Measurements from ENCODE around the gene HS6ST1. TPM values are rescaled to one million over a fixed set of nuclear protein-coding genes. Genes with fewer than 3 reads are reported as not detected.

HS6ST1 gene
- total RNA-seq, 2 donors from 2014 or later, result 21.8 to 32.4 TPM

DNA sequence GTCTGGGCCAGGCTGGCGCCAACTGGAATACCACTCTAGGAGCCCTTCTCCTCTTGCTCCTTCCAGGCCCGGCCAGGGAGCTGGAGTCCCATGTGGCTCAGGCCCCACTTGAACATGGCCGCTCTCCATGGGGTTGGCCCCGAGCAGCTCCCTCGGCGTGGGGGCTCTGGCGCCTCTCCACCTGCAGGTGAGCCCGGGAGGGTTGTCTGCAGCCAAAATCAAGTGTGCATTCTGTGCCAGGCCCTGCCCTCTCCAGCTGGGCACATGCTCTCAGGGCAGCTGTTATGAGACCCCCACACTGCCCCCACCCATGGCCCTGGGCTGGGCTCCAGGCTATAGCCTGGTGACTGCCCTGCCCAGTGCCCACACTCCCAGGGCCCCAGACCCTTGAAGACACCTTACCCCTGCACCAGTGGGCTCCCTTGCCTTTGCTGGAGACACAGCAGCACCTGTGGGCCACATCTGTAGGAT, 45.8 kb upstream of the HS6ST1 start:
- DNase-seq (ENCODE audit: low spot score) (no peak), ATAC-seq (ENCODE audit: insufficient number of reproducible peaks, low FRiP score, low read depth) (no peak)
- peaks cover 9 to 23% of the 10 kb centered on the region in 2 donors for H3K4me1 ChIP-seq (ENCODE audit: control insufficient read depth in 1 of 2, low read depth in 2 of 2)
- no peaks in the 10 kb centered on the region for H3K36me3 ChIP-seq
- no peak overlapping the region for H3K4me3 ChIP-seq
- TF ChIP-seq CTCF (IDR thresholded peaks at IDR 0.05), result no peak
- H3K27me3 ChIP-seq (replicated peaks; ENCODE audit: insufficient read depth), result no peaks in the 10 kb centered on the region
- H3K9me3 ChIP-seq, result no peaks in the 10 kb centered on the region
- H3K27ac ChIP-seq, result no peak overlapping the region

GRCh38 chr2:128363934-128364361, 45.3 kb upstream of the HS6ST1 start:
- TF ChIP-seq CTCF (IDR thresholded peaks at IDR 0.05), result no peak
- no peak for ATAC-seq (ENCODE audit: insufficient number of reproducible peaks, low FRiP score, low read depth)
- peaks cover 9 to 20% of the 10 kb centered on the region in 2 donors for H3K4me1 ChIP-seq (ENCODE audit: control insufficient read depth in 1 of 2, low read depth in 2 of 2)
- H3K4me3 ChIP-seq, result no peak overlapping the region
- no peak for DNase-seq (ENCODE audit: low spot score)
- no peak overlapping the region for H3K27ac ChIP-seq
- H3K36me3 ChIP-seq, result no peaks in the 10 kb centered on the region
- no peaks in the 10 kb centered on the region for H3K9me3 ChIP-seq
- H3K27me3 ChIP-seq (replicated peaks; ENCODE audit: insufficient read depth), result no peaks in the 10 kb centered on the region

GRCh38 chr2:128362889-128363228, 44.2 kb upstream of the HS6ST1 start:
- H3K36me3 ChIP-seq, result no peaks in the 10 kb centered on the region
- H3K27me3 ChIP-seq (replicated peaks; ENCODE audit: insufficient read depth), result no peaks in the 10 kb centered on the region
- peaks cover 9 to 20% of the 10 kb centered on the region in 2 donors for H3K4me1 ChIP-seq (ENCODE audit: control insufficient read depth in 1 of 2, low read depth in 2 of 2)
- ATAC-seq (ENCODE audit: insufficient number of reproducible peaks, low FRiP score, low read depth) (peak; percentile 46), DNase-seq (ENCODE audit: low spot score) (peak; percentile 21)
- no peaks in the 10 kb centered on the region for H3K9me3 ChIP-seq
- TF ChIP-seq CTCF (IDR thresholded peaks at IDR 0.05), result no peak
- H3K27ac ChIP-seq, result peak overlapping the region; percentile 51 to 58
- H3K4me3 ChIP-seq, result peak overlapping the region; percentile 30

DNA sequence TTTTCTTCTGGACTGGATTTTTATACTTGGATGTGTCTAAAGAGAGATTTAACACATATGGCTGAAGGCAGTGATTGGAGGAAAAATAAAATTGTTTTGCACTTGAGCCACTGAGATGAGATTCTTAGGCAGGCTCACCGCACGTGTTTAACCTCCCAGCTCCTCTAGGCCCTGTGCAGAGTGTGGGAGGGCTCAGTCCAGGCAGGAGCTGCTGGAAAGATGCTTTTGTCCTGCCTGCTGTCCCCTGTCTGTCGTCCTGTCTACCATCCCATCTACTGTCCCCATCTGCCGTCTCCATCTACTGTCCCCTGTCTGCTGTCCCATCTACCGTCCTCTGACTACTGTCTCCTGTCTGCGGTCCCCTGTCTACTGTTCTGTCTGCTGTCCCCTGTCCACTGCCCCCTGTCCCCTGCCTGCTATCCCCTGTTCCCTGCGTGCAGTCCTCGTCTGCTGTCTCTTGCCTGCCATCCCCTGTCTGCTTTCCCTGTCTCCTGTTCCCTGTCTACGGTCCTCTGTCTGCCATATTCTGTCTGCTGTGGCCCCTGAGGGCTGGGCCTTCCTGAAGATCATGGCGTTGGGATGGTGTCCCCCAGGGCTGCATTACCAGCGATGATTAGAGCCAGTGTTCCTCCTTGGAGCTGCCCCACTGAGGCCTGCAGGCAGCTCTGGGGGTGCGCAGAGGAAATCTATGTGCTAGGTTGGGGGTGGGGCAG, 43.7 kb upstream of the HS6ST1 start:
- no peak for DNase-seq (ENCODE audit: low spot score)
- Histone ChIP-seq H3K27ac (peak overlapping the region; percentile 51 to 58), H3K27me3 (replicated peaks; ENCODE audit: insufficient read depth) (no peaks in the 10 kb centered on the region), H3K4me3 (no peak overlapping the region), H3K36me3 (no peaks in the 10 kb centered on the region), H3K9me3 (no peaks in the 10 kb centered on the region), H3K4me1 (ENCODE audit: control insufficient read depth in 1 of 2, low read depth in 2 of 2) (peaks cover 9 to 20% of the 10 kb centered on the region in 2 donors)
- no peak for ATAC-seq (ENCODE audit: insufficient number of reproducible peaks, low FRiP score, low read depth)
- no peak for TF ChIP-seq CTCF (IDR thresholded peaks at IDR 0.05)

- peaks cover 9 to 20% of the 10 kb centered on the region in 2 donors for H3K4me1 ChIP-seq (ENCODE audit: control insufficient read depth in 1 of 2, low read depth in 2 of 2)
- H3K9me3 ChIP-seq, result no peaks in the 10 kb centered on the region
- no peak overlapping the region for H3K4me3 ChIP-seq
- no peak for DNase-seq (ENCODE audit: low spot score)
- no peak for ATAC-seq (ENCODE audit: insufficient number of reproducible peaks, low FRiP score, low read depth)
- H3K36me3 ChIP-seq, result no peaks in the 10 kb centered on the region
- H3K27me3 ChIP-seq (replicated peaks; ENCODE audit: insufficient read depth), result no peaks in the 10 kb centered on the region
- TF ChIP-seq CTCF (IDR thresholded peaks at IDR 0.05), result no peak
- H3K27ac ChIP-seq, result no peak overlapping the region
Observed at GRCh38 chr2:128361376-128362131, 42.9 kb upstream of the HS6ST1 start.
